Naive thymus-derived CD4-positive, alpha-beta T cell (primary cell): ENCODE results near the gene ACSL6. TPM values are rescaled to one million over a fixed set of nuclear protein-coding genes. Genes with fewer than 3 reads are reported as not detected.

ENCODE experiments used
- ATAC-seq: fragments of 150-1000 bp; cut with Tn5 transposase; 2 replicates; pipeline ENCODE4 v1.10.0; 2021; ENCODE audit warnings: mild to moderate bottlenecking, moderate library complexity
- CTCF ChIA-PET: fragments of 350-600 bp; sonication (Branson Sonifier 250); formaldehyde crosslinking; loops from one replicate; lab custom pipeline; 2021; ENCODE audit warnings: antibody characterized with exemption; lab: Charles Lee
- POLR2A ChIA-PET: fragments of 350-600 bp; sonication (Branson Sonifier 250); formaldehyde crosslinking; loops from one replicate; lab custom pipeline; 2021; ENCODE audit warnings: antibody characterized with exemption, inconsistent platforms; lab: Charles Lee
- DNase-seq, 9 donors: peaks; one replicate each; pipeline versions ENCODE4 v3.0.0 to v3.0.0-alpha.2; 2020 to 2022; ENCODE audit warnings: mixed read lengths in 1 of 9
- H3K27ac ChIP-seq: one replicate; pipeline ENCODE4 v1.7.0; 2013; ENCODE audit warnings: mild to moderate bottlenecking, low read depth, low read length, moderate library complexity
- H3K27me3 ChIP-seq, 2 donors: one replicate each; pipeline ENCODE4 v1.7.0; 2013; ENCODE audit warnings: low read length in 2 of 2, mild to moderate bottlenecking in 2 of 2, moderate library complexity in 2 of 2; ENCODE audit not compliant: control insufficient read depth in 2 of 2, insufficient read depth in 2 of 2
- H3K36me3 ChIP-seq, 3 experiments: 1 replicate in 2 of 3; 2 replicates in 1 of 3; pipeline ENCODE4 v1.7.0; 2013; ENCODE audit warnings: low read length in 3 of 3, mild to moderate bottlenecking in 3 of 3, moderate library complexity in 1 of 3; ENCODE audit not compliant: insufficient read depth in 3 of 3, control insufficient read depth in 2 of 3
- H3K4me1 ChIP-seq, 2 donors: one replicate each; pipeline ENCODE4 v1.7.0; 2013; ENCODE audit warnings: low read length in 2 of 2, mild to moderate bottlenecking in 2 of 2, moderate library complexity in 1 of 2; ENCODE audit not compliant: control insufficient read depth in 2 of 2, insufficient read depth in 2 of 2
- H3K4me3 ChIP-seq: 2 replicates; pipeline ENCODE4 v1.7.0; 2013; ENCODE audit warnings: mild to moderate bottlenecking, low read length
- H3K9me3 ChIP-seq, 3 experiments: 1 replicate in 2 of 3; 2 replicates in 1 of 3; pipeline ENCODE4 v1.7.0; 2013; ENCODE audit warnings: low read length in 3 of 3; ENCODE audit not compliant: control insufficient read depth in 2 of 3
- H3K27ac Mint-ChIP-seq, 9 donors: one replicate each; pipeline ENCODE4 v1.8.0; 2020 to 2022; ENCODE audit warnings: mixed read lengths in 9 of 9, mild to moderate bottlenecking in 8 of 9, moderate library complexity in 5 of 9, inconsistent platforms in 2 of 9
- H3K27me3 Mint-ChIP-seq, 5 donors: one replicate each; pipeline ENCODE4 v1.8.0; 2021 to 2022; ENCODE audit warnings: mixed read lengths in 5 of 5, mild to moderate bottlenecking in 1 of 5
- H3K36me3 Mint-ChIP-seq, 5 donors: one replicate each; pipeline ENCODE4 v1.8.0; 2020 to 2022; ENCODE audit warnings: mixed read lengths in 5 of 5, mild to moderate bottlenecking in 3 of 5, inconsistent platforms in 1 of 5
- H3K4me1 Mint-ChIP-seq, 7 donors: one replicate each; pipeline ENCODE4 v1.8.0; 2020 to 2022; ENCODE audit warnings: mixed read lengths in 7 of 7, mild to moderate bottlenecking in 3 of 7, inconsistent platforms in 1 of 7
- H3K4me3 Mint-ChIP-seq, 10 donors: one replicate each; pipeline ENCODE4 v1.8.0; 2020 to 2022; ENCODE audit warnings: mild to moderate bottlenecking in 10 of 10, mixed read lengths in 10 of 10, moderate library complexity in 6 of 10, inconsistent platforms in 2 of 10
- H3K9me3 Mint-ChIP-seq, 11 donors: one replicate each; pipeline ENCODE4 v1.8.0; 2020 to 2022; ENCODE audit warnings: mixed read lengths in 11 of 11, mild to moderate bottlenecking in 4 of 11, inconsistent platforms in 1 of 11, moderate library complexity in 1 of 11
- intact Hi-C, 2 donors: fragments of 100-400 bp; cut with micrococcal nuclease; formaldehyde crosslinking; loops; one replicate each; pipeline ENCODE4 v1.15.1; 2023
- polyA plus RNA-seq, 2 donors: library from polyadenylated mRNA; unstranded; fragments of 300-500 nt; fragmentation: Illumina TruSeq; gene quantifications; one replicate each; pipeline ENCODE4 v1.2.3, GENCODE V29; 2021
- total RNA-seq, 6 experiments: library from RNA in 5 of 6; stranded (reverse) in 5 of 6; gene quantifications; 1 replicate in 5 of 6; 2 replicates in 1 of 6; pipeline ENCODE4 v1.2.3 and lab custom pipeline; 2021 to 2026

The ACSL6 gene
- total and polyA plus RNA-seq, 7 experiments from 2014 or later = 13.6 to 42.8 (median 22.2) TPM

DNA sequence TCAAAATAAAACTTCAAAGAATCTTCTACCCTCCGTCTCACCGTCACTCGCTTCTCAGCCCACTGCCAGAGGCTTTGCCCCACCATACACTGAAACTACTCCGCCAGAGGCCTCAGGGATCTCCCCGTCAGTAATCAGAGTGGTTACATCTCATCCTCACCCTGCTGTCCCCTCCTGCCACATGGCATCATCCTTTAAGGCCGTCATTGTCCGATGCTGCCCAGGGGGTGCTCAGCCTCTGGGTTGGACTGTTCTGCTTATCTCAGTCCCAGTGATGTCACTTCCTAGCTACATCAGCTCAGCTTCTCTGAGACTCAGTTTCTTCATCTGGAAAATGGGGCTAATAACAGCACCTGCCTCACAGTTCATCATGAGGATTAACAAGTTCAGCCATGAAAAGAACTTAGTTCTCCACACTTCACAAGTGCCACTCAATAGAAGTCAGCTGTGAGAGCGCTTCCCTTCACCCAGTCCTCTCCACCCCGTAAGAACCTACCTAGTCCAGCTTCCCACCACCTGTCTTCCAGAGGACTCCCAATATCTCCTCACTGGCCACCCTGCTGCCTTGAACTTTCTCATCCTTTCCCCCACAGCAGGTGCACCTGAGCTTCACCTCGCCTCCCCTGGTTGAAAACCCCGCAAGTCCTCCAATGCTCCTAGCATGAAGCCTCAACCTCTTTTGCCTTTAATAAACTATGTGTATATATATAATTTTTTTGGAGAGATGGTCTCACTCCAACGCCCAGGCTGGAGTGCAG, 46.2 kb upstream of the ACSL6 start:
- H3K27me3 ChIP-seq = no peaks in the 10 kb centered on the region
- no peaks in the 10 kb centered on the region for H3K36me3 Mint-ChIP-seq
- ChIA-PET POLR2A (no interaction called here), CTCF (interaction anchor here (1.0 kb wide), 1 partner anchor 9 kb away, joined by 3 read pairs; no protein-coding TSS in a partner anchor)
- no peak overlapping the region for H3K4me3 ChIP-seq
- no peak overlapping the region for H3K4me3 Mint-ChIP-seq
- no peak for ATAC-seq
- peak in 1 of 9 donors; percentile 2 for DNase-seq
- intact Hi-C loops = no loop called here
- peaks cover 3 to 35% of the 10 kb centered on the region in 2 donors for H3K4me1 ChIP-seq
- peaks cover 0 to 33% (median 0%) of the 10 kb centered on the region in 5 donors for H3K27me3 Mint-ChIP-seq
- H3K27ac Mint-ChIP-seq = no peak overlapping the region
- no peaks in the 10 kb centered on the region for H3K9me3 ChIP-seq
- H3K27ac ChIP-seq = no peak overlapping the region
- H3K4me1 Mint-ChIP-seq = peaks cover 6 to 59% (median 8%) of the 10 kb centered on the region in 7 donors
- H3K36me3 ChIP-seq = no peaks in the 10 kb centered on the region
- H3K9me3 Mint-ChIP-seq = no peaks in the 10 kb centered on the region

DNA sequence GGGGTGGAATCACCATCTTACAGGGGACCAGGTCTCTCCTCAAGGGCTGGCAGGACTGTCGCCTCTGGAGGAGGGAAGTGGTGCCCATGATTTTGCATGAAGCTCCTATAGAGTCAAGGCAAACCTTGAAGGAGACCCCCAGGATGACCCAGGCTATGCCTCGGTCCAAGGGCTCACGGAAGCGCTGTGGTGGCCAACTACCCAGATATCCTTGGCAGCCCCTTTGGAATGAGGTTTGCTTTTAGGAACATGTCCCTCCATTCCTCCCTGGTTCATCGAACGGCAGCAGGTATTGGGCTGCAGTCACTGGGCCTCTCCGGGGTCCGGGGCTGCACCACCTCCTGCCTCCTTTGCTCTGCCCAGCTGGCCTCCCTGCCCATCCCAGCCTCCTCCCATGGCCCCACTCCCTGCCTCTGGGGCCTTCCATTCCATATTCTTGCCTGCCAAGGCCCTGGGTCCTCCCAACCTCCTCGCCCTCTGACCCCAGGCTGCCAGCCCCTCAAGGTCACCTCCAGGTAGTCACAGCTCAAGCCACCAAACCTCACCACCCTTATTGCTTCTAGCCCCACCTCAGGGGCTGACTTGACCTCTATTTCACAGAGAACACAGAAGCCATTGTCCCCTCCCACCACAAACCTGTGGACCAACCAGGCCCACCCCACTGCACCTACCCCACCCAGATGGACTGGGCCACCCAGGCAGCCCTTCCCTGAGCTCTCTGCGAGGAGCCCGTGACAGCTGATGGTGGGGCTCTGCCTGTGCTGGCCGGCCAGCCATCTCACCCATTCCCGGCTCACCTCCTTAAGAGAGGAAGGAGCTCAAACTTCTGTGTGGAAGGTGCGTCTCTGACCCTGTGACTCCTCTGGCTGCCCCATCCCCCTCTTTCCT, 45.4 kb upstream of the ACSL6 start:
- ChIA-PET CTCF (no interaction called here), POLR2A (no interaction called here)
- Mint-ChIP-seq H3K27ac (peak overlapping the region in 1 of 9 donors; percentile 16), H3K9me3 (no peaks in the 10 kb centered on the region), H3K36me3 (no peaks in the 10 kb centered on the region), H3K4me3 (no peak overlapping the region), H3K4me1 (peaks cover 6 to 59% (median 8%) of the 10 kb centered on the region in 7 donors), H3K27me3 (peaks cover 0 to 38% (median 0%) of the 10 kb centered on the region in 5 donors)
- DNase-seq = peak in 1 of 9 donors; percentile 3
- ATAC-seq = no peak
- no peak overlapping the region for H3K4me3 ChIP-seq
- H3K4me1 ChIP-seq = peaks cover 3 to 35% of the 10 kb centered on the region in 2 donors
- no peak overlapping the region for H3K27ac ChIP-seq
- no peaks in the 10 kb centered on the region for H3K36me3 ChIP-seq
- H3K9me3 ChIP-seq = no peaks in the 10 kb centered on the region
- intact Hi-C loops = no loop called here
- H3K27me3 ChIP-seq = no peaks in the 10 kb centered on the region

- Histone ChIP-seq H3K36me3 (no peaks in the 10 kb centered on the region), H3K4me3 (no peak overlapping the region), H3K27ac (no peak overlapping the region), H3K27me3 (no peaks in the 10 kb centered on the region), H3K4me1 (peaks cover 3 to 35% of the 10 kb centered on the region in 2 donors), H3K9me3 (no peaks in the 10 kb centered on the region)
- Mint-ChIP-seq H3K9me3 (no peaks in the 10 kb centered on the region), H3K4me3 (peak overlapping the region in 1 of 10 donors; percentile 28), H3K27me3 (peaks cover 0 to 47% (median 3%) of the 10 kb centered on the region in 5 donors), H3K27ac (peak overlapping the region in 1 of 9 donors; percentile 40), H3K4me1 (peaks cover 6 to 51% (median 8%) of the 10 kb centered on the region in 7 donors), H3K36me3 (no peaks in the 10 kb centered on the region)
- intact Hi-C loops = no loop called here
- DNase-seq (peak in 2 of 9 donors; percentile 7 to 30), ATAC-seq (peak; percentile 84)
- ChIA-PET CTCF (no interaction called here), POLR2A (no interaction called here)
Measured at GRCh38 chr5:132055808-132056609, 44.6 kb upstream of the ACSL6 start.

GRCh38 chr5:132055441-132055807, 44.0 kb upstream of the ACSL6 start:
- Histone ChIP-seq H3K4me1 (peaks cover 3 to 35% of the 10 kb centered on the region in 2 donors), H3K4me3 (no peak overlapping the region), H3K27ac (no peak overlapping the region), H3K27me3 (no peaks in the 10 kb centered on the region), H3K9me3 (no peaks in the 10 kb centered on the region), H3K36me3 (no peaks in the 10 kb centered on the region)
- intact Hi-C loops = no loop called here
- Mint-ChIP-seq H3K36me3 (no peaks in the 10 kb centered on the region), H3K27ac (no peak overlapping the region), H3K27me3 (peaks cover 0 to 47% (median 4%) of the 10 kb centered on the region in 5 donors), H3K9me3 (no peaks in the 10 kb centered on the region), H3K4me3 (no peak overlapping the region), H3K4me1 (peaks cover 6 to 45% (median 8%) of the 10 kb centered on the region in 7 donors)
- CTCF ChIA-PET = interaction anchor here (0.8 kb wide), 1 partner anchor 16 kb away, joined by 3 read pairs; no protein-coding TSS in a partner anchor
- ATAC-seq (no peak), DNase-seq (no peak)
- POLR2A ChIA-PET = no interaction called here

DNA sequence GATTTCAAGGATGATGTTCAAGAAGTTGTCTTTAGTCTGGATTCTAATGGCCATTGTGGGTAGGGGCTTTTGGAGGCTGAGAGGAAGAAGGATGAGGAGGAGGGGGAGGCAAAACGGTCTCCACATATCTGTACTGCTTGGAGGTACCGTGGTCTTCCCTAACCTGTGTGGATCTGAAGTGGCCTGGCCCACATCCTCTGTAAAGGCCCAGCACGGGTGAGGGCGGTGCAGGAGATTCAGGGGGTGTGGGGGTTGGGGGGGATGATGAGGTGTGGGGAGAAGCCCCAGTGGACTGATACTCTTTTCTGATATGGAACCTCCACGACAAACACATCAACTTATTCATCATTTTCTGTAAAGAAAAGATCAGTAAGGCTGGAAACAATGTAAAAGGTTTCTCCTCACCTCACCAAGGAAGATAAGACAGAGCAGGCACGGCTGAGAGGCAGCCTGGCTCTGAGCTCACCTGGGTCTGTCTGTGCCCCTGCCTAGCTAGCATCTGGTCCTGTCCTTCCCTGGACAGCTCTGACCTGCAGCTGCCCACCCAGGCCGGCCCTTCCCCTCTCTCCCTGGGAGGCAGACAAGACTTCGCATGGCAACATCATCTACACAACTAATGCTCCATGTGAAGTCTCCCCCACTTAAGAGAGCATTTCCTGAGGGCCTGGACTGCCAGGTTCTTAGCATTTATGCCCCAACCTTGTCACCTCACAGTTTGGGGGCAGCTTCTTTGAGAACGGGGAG, 43.4 kb upstream of the ACSL6 start:
- DNase-seq (peak in 1 of 9 donors; percentile 2), ATAC-seq (no peak)
- no peaks in the 10 kb centered on the region for H3K9me3 Mint-ChIP-seq
- H3K4me3 Mint-ChIP-seq = no peak overlapping the region
- ChIA-PET POLR2A (no interaction called here), CTCF (interaction anchor here (0.8 kb wide), 1 partner anchor 17 kb away, joined by 3 read pairs; no protein-coding TSS in a partner anchor)
- peak overlapping the region in 1 of 9 donors; percentile 7 for H3K27ac Mint-ChIP-seq
- peaks cover 6 to 44% (median 8%) of the 10 kb centered on the region in 7 donors for H3K4me1 Mint-ChIP-seq
- peaks cover 0 to 48% (median 4%) of the 10 kb centered on the region in 5 donors for H3K27me3 Mint-ChIP-seq
- Histone ChIP-seq H3K4me1 (peaks cover 3 to 35% of the 10 kb centered on the region in 2 donors), H3K27me3 (no peaks in the 10 kb centered on the region), H3K36me3 (no peaks in the 10 kb centered on the region), H3K9me3 (no peaks in the 10 kb centered on the region), H3K27ac (no peak overlapping the region), H3K4me3 (no peak overlapping the region)
- no peaks in the 10 kb centered on the region for H3K36me3 Mint-ChIP-seq
- intact Hi-C loops = no loop called here
